ENCODE results near the gene TLE7. TPM values are rescaled to one million over a fixed set of nuclear protein-coding genes. Genes with fewer than 3 reads are reported as not detected.

The TLE7 gene
- polyA plus RNA-seq, 2 of the 4 experiments (the other 2 are of a cell fraction) = not detected

- TF ChIP-seq KDM1A (IDR thresholded peaks at IDR 0.05; ENCODE audit: low read depth) = peak; percentile 58; the same call in 1 of the 2 replicates
- peak; percentile 8; the same call in 1 of the 2 replicates for TF ChIP-seq GATA3 (IDR thresholded peaks at IDR 0.05; ENCODE audit: borderline replicate concordance)
- no peak for TF ChIP-seq EHF (CRISPR knock-in tag; IDR thresholded peaks at IDR 0.05)
- Histone ChIP-seq H3K9me3 (peaks cover 97% of the 10 kb centered on the region), H3K4me3 (no peak overlapping the region), H3K27ac (no peak overlapping the region), H3K4me1 (no peaks in the 10 kb centered on the region), H3K4me2 (no peak overlapping the region)
- POLR2A ChIA-PET = no interaction called here
- FAIRE-seq (no peak), DNase-seq (ENCODE audit: low read depth in 1 of 2, low spot score in 1 of 2) (no peak), ATAC-seq (no peak)
- CTCF ChIA-PET = interaction anchor here (1.2 kb wide), 1 partner anchor 49 kb away, joined by 3 read pairs; no protein-coding TSS in a partner anchor
- 94% methylated on average over 3 of the region's 3 CpGs for WGBS (ENCODE audit: missing lambda C conversion rate)
Observed at GRCh38 chr16:71449020-71449419, 7.2 kb upstream of the TLE7 start.

- DNase-seq (ENCODE audit: low read depth in 1 of 2, low spot score in 1 of 2) = no peak
- TF ChIP-seq GATA3 (IDR thresholded peaks at IDR 0.05; ENCODE audit: borderline replicate concordance) (peak; percentile 36; the same call in 1 of the 2 replicates), EHMT2 (IDR thresholded peaks at IDR 0.05; ENCODE audit: low read depth) (no peak)
- H3K27ac ChIP-seq = no peak overlapping the region
- peaks cover 97% of the 10 kb centered on the region for H3K9me3 ChIP-seq
- no peak for FAIRE-seq
- ChIA-PET POLR2A (no interaction called here), CTCF (interaction anchor here (1.2 to 1.3 kb wide), 2 partner anchors 36 to 43 kb away, joined by 3 to 4 read pairs; no protein-coding TSS in a partner anchor)
- no peak for ATAC-seq
- no peak overlapping the region for H3K4me2 ChIP-seq
- 90% methylated on average over 7 of the region's 7 CpGs for WGBS (ENCODE audit: missing lambda C conversion rate)
- H3K4me3 ChIP-seq = no peak overlapping the region
- no peaks in the 10 kb centered on the region for H3K4me1 ChIP-seq
Observed at GRCh38 chr16:71448274-71448866, 6.5 kb upstream of the TLE7 start.

- no peak for ATAC-seq
Observed at GRCh38 chr16:71443714-71444113, 1.9 kb upstream of the TLE7 start.

GRCh38 chr16:71441348-71442050, 355 bp downstream of the TLE7 start:
- H3K4me3 ChIP-seq = no peak overlapping the region
- WGBS (ENCODE audit: missing lambda C conversion rate) = 84% methylated on average over 36 of the region's 71 CpGs
- no peaks in the 10 kb centered on the region for H3K4me1 ChIP-seq
- no peak overlapping the region for H3K4me2 ChIP-seq
- ChIA-PET POLR2A (no interaction called here), CTCF (no interaction called here)
- DNase-seq (ENCODE audit: low read depth in 1 of 2, low spot score in 1 of 2) (no peak), FAIRE-seq (no peak), ATAC-seq (no peak)
- H3K27ac ChIP-seq = no peak overlapping the region
- peaks cover 49% of the 10 kb centered on the region for H3K9me3 ChIP-seq
- TF ChIP-seq MYC (IDR thresholded peaks at IDR 0.05; ENCODE audit: borderline replicate concordance, low read length) = no peak
- TF ChIP-seq POLR2A (IDR thresholded peaks at IDR 0.05; ENCODE audit: low read length) = no peak
- TF ChIP-seq SREBF2 (IDR thresholded peaks at IDR 0.05) = no peak
- no peak for TF ChIP-seq CHD4 (IDR thresholded peaks at IDR 0.05; ENCODE audit: borderline replicate concordance)
- TF ChIP-seq CEBPB (IDR thresholded peaks at IDR 0.05) = no peak
- TF ChIP-seq JUNB (IDR thresholded peaks at IDR 0.05) = no peak
- no peak for TF ChIP-seq HOXB13 (CRISPR knock-in tag; IDR thresholded peaks at IDR 0.05; ENCODE audit: low read depth)
- no peak for TF ChIP-seq RCOR1 (IDR thresholded peaks at IDR 0.05; ENCODE audit: low read depth, low read length)
- TF ChIP-seq, protein P1, sequence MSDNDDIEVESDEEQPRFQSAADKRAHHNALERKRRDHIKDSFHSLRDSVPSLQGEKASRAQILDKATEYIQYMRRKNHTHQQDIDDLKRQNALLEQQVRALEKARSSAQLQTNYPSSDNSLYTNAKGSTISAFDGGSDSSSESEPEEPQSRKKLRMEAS (IDR thresholded peaks at IDR 0.05) = no peak
- no peak for TF ChIP-seq HDAC2 (IDR thresholded peaks at IDR 0.05)
- TF ChIP-seq NPAS2 (CRISPR knock-in tag; IDR thresholded peaks at IDR 0.05; ENCODE audit: borderline replicate concordance) = no peak
- TF ChIP-seq BHLHE40 (IDR thresholded peaks at IDR 0.05; ENCODE audit: low read depth, low read length) = no peak
- no peak for TF ChIP-seq POLR2AphosphoS2 (conservative IDR thresholded peaks at IDR 0.05; ENCODE audit: low read length)
- TF ChIP-seq, protein P2, sequence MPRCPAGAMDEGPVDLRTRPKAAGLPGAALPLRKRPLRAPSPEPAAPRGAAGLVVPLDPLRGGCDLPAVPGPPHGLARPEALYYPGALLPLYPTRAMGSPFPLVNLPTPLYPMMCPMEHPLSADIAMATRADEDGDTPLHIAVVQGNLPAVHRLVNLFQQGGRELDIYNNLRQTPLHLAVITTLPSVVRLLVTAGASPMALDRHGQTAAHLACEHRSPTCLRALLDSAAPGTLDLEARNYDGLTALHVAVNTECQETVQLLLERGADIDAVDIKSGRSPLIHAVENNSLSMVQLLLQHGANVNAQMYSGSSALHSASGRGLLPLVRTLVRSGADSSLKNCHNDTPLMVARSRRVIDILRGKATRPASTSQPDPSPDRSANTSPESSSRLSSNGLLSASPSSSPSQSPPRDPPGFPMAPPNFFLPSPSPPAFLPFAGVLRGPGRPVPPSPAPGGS (IDR thresholded peaks at IDR 0.05) = no peak
- no peak for TF ChIP-seq ESRRA (IDR thresholded peaks at IDR 0.05; ENCODE audit: borderline replicate concordance, low read length)
- no peak for TF ChIP-seq EHF (CRISPR knock-in tag; IDR thresholded peaks at IDR 0.05)
- TF ChIP-seq, protein P3, sequence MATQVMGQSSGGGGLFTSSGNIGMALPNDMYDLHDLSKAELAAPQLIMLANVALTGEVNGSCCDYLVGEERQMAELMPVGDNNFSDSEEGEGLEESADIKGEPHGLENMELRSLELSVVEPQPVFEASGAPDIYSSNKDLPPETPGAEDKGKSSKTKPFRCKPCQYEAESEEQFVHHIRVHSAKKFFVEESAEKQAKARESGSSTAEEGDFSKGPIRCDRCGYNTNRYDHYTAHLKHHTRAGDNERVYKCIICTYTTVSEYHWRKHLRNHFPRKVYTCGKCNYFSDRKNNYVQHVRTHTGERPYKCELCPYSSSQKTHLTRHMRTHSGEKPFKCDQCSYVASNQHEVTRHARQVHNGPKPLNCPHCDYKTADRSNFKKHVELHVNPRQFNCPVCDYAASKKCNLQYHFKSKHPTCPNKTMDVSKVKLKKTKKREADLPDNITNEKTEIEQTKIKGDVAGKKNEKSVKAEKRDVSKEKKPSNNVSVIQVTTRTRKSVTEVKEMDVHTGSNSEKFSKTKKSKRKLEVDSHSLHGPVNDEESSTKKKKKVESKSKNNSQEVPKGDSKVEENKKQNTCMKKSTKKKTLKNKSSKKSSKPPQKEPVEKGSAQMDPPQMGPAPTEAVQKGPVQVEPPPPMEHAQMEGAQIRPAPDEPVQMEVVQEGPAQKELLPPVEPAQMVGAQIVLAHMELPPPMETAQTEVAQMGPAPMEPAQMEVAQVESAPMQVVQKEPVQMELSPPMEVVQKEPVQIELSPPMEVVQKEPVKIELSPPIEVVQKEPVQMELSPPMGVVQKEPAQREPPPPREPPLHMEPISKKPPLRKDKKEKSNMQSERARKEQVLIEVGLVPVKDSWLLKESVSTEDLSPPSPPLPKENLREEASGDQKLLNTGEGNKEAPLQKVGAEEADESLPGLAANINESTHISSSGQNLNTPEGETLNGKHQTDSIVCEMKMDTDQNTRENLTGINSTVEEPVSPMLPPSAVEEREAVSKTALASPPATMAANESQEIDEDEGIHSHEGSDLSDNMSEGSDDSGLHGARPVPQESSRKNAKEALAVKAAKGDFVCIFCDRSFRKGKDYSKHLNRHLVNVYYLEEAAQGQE (IDR thresholded peaks at IDR 0.05) = no peak
- no peak for TF ChIP-seq MAZ (IDR thresholded peaks at IDR 0.05; ENCODE audit: borderline replicate concordance, low read depth, low read length)

More at GRCh38 chr16:71443714-71444113, 1.9 kb upstream of the TLE7 start:
- WGBS (ENCODE audit: missing lambda C conversion rate) = 59% methylated on average over 4 of the region's 6 CpGs
- no peak overlapping the region for H3K4me2 ChIP-seq
- DNase-seq (ENCODE audit: low read depth in 1 of 2, low spot score in 1 of 2) (no peak), FAIRE-seq (no peak)
- H3K4me1 ChIP-seq = no peaks in the 10 kb centered on the region
- CTCF ChIA-PET = no interaction called here
- H3K9me3 ChIP-seq = peaks cover 71% of the 10 kb centered on the region
- TF ChIP-seq CEBPB (IDR thresholded peaks at IDR 0.05) (no peak), TFCP2L1 (CRISPR knock-in tag; IDR thresholded peaks at IDR 0.05) (no peak), PHF8 (IDR thresholded peaks at IDR 0.05; ENCODE audit: borderline replicate concordance, low read depth) (no peak), SREBF2 (IDR thresholded peaks at IDR 0.05) (no peak), TP53 (CRISPR knock-in tag; IDR thresholded peaks at IDR 0.05) (no peak), EHF (CRISPR knock-in tag; IDR thresholded peaks at IDR 0.05) (no peak), MAFK (IDR thresholded peaks at IDR 0.05; ENCODE audit: partially characterized antibody) (no peak), NR3C1 (IDR thresholded peaks at IDR 0.05) (no peak), HOXA7 (CRISPR knock-in tag; IDR thresholded peaks at IDR 0.05) (no peak), BHLHE40 (IDR thresholded peaks at IDR 0.05; ENCODE audit: low read depth, low read length) (no peak), MYC (IDR thresholded peaks at IDR 0.05; ENCODE audit: borderline replicate concordance, low read length) (no peak), RFX5 (IDR thresholded peaks at IDR 0.05) (no peak), ZSCAN20 (CRISPR knock-in tag; IDR thresholded peaks at IDR 0.05) (no peak), RNF2 (IDR thresholded peaks at IDR 0.05; ENCODE audit: borderline replicate concordance, low read depth) (no peak), ZNF302 (CRISPR knock-in tag; IDR thresholded peaks at IDR 0.05) (no peak), CBX2 (IDR thresholded peaks at IDR 0.05; ENCODE audit: borderline replicate concordance, low read depth) (no peak), RAD21 (conservative IDR thresholded peaks at IDR 0.05 in 1 of 2, IDR thresholded peaks at IDR 0.05 in 1 of 2) (no peak), EP300 (IDR thresholded peaks at IDR 0.05) (no peak)
- POLR2A ChIA-PET = no interaction called here
- H3K4me3 ChIP-seq = no peak overlapping the region
- H3K27ac ChIP-seq = no peak overlapping the region

Data from A549 (cell line).